PC-9 (cell line): ENCODE data around the gene KLHDC8A.

ENCODE experiments used
- CTCF ChIP-seq: fragments of 200-600 bp; sonication (generic); conservative IDR thresholded peaks from 2 replicates; pipeline ENCODE4 v1.6.1; 2017; ENCODE audit warnings: mixed run types, antibody characterized with exemption, mild to moderate bottlenecking, moderate library complexity
- EZH2 ChIP-seq: fragments of 200-600 bp; sonication (generic); IDR thresholded peaks from 2 replicates; pipeline ENCODE4 v1.8.0; 2017; ENCODE audit warnings: antibody characterized with exemption, low read depth

DNA sequence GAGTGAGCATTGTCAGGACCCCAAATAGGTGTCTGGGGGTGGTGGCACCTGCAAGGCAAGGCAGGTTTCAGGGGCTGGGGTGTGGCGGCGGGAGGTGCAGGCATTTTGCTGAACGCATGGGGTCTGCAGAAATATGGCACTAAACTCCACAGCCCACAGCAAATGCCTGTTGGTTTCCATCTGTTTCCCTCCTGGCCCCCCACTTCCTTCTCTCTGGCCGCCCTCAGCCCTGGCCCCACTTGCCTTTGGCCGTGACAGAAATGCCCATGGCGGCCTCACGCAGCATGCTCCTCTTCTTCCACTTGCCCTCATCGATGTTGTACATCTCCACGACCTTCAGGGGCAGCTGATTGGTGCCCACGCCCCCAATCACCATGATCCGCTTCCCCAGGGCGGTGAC, 13.7 kb downstream of the KLHDC8A start:
- TF ChIP-seq CTCF = no peak
- no peak for TF ChIP-seq EZH2
